A673 (cell line): Measurements from ENCODE around the gene RASAL2.

Experiments used
- EZH2 ChIP-seq: fragments of 200-600 bp; sonication (generic); IDR thresholded peaks from 2 replicates; pipeline ENCODE4 v1.6.1; 2017; ENCODE audit warnings: borderline replicate concordance, low read depth, mild to moderate bottlenecking, mixed read lengths, antibody characterized with exemption, low read length; ENCODE audit not compliant: poor library complexity, severe bottlenecking
- TF ChIP-seq, protein P1 (sequence below): fragments of 300-800, 200-600 bp; sonication (generic); conservative IDR thresholded peaks from 2 replicates; pipeline ENCODE4 v1.5.1; 2017; ENCODE audit warnings: low read depth, mild to moderate bottlenecking, antibody characterized with exemption, low read length, moderate library complexity, mixed read lengths

GRCh38 chr1:178360421-178360820 is 266.5 kb downstream of the RASAL2 start:
- TF ChIP-seq, protein P1, sequence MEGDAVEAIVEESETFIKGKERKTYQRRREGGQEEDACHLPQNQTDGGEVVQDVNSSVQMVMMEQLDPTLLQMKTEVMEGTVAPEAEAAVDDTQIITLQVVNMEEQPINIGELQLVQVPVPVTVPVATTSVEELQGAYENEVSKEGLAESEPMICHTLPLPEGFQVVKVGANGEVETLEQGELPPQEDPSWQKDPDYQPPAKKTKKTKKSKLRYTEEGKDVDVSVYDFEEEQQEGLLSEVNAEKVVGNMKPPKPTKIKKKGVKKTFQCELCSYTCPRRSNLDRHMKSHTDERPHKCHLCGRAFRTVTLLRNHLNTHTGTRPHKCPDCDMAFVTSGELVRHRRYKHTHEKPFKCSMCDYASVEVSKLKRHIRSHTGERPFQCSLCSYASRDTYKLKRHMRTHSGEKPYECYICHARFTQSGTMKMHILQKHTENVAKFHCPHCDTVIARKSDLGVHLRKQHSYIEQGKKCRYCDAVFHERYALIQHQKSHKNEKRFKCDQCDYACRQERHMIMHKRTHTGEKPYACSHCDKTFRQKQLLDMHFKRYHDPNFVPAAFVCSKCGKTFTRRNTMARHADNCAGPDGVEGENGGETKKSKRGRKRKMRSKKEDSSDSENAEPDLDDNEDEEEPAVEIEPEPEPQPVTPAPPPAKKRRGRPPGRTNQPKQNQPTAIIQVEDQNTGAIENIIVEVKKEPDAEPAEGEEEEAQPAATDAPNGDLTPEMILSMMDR, result no peak
- no peak for TF ChIP-seq EZH2
